22Rv1 (cell line): ENCODE data around the gene GPX4.

ENCODE experiments used
- ZFX ChIP-seq: fragments of 450-650 bp; IDR thresholded peaks from 2 replicates; pipeline ENCODE4 v1.6.1; 2017; ENCODE audit warnings: antibody characterized with exemption, borderline replicate concordance
- TF ChIP-seq, protein P1 (sequence below): fragments of 450-650 bp; IDR thresholded peaks from 2 replicates; pipeline ENCODE4 v1.5.1; 2017; ENCODE audit warnings: mild to moderate bottlenecking

DNA sequence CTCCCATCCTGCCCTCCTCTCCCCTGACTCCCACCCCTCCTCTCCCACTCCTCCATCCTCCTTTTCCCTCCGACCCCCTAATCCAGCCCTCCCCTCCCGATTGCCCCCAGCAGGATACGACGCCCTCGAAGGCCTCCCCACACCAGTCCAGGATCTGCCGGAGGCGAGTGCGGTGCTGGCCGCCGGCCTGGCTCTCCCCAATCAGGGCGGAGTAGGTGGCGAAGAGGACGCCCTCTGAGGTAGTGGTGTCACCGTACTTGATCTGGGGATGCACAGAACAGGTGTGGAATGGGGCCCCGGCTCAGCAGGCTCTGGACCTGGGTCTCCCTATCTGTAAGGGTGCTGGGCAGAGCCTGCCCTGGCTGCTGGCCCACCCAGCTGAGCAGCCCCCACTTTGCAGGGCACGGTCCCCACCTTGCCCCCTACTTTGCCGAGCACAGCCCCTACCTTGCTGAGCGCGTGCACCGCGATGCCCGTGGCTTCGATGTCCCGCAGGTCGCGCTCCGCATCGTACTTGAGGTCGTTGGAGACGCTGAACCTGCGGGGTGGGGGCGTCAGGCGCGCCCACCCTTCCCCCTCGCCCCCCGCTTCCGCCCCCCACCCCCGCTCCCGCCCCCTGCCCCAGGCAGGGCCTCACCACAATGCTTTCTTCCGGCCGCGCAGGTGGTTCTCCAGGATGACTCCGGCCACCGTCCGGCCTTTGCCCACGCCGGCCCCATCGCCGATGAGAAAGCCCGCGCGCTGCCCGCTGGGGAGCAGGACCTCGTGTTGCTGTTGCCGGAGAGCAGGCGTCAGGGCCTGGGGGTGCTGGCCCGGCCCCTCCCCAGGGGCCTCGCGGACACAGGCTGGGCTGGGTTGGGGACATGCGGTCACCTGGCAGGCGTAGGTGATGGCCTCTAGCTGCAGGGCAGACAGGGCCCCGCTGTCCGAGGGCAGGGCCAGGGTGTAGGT, 18.5 kb downstream of the GPX4 start:
- TF ChIP-seq, protein P1, sequence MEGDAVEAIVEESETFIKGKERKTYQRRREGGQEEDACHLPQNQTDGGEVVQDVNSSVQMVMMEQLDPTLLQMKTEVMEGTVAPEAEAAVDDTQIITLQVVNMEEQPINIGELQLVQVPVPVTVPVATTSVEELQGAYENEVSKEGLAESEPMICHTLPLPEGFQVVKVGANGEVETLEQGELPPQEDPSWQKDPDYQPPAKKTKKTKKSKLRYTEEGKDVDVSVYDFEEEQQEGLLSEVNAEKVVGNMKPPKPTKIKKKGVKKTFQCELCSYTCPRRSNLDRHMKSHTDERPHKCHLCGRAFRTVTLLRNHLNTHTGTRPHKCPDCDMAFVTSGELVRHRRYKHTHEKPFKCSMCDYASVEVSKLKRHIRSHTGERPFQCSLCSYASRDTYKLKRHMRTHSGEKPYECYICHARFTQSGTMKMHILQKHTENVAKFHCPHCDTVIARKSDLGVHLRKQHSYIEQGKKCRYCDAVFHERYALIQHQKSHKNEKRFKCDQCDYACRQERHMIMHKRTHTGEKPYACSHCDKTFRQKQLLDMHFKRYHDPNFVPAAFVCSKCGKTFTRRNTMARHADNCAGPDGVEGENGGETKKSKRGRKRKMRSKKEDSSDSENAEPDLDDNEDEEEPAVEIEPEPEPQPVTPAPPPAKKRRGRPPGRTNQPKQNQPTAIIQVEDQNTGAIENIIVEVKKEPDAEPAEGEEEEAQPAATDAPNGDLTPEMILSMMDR, result no peak
- TF ChIP-seq ZFX, result no peak
